Neural progenitor cell (in vitro differentiated cells): ENCODE data around the gene PEF1.

Source experiments
- CTCF ChIP-seq: fragments of 200-600 bp; sonication (generic); IDR thresholded peaks from 2 replicates; pipeline ENCODE4 v1.5.1; 2017; ENCODE audit warnings: antibody characterized with exemption, mild to moderate bottlenecking
- EZH2phosphoT487 ChIP-seq: fragments of 200-600 bp; sonication (generic); IDR thresholded peaks from 2 replicates; pipeline ENCODE4 v1.6.1; 2017; ENCODE audit warnings: antibody characterized with exemption

GRCh38 chr1:31675161-31675560, 30.5 kb upstream of the PEF1 start:
- TF ChIP-seq CTCF (no peak), EZH2phosphoT487 (no peak)
